Activated gamma-delta T cell treated with anti-CD3 and anti-CD28 coated beads, Interleukin-2, amount 50 U/mL, for 16 hours (primary cell): ENCODE measurements around the gene FRAS1.

Source experiments
- DNase-seq: peaks from one replicate; pipeline ENCODE4 v3.0.0-alpha.2; 2020; ENCODE audit warnings: low read depth

FRAS1 gene

DNA sequence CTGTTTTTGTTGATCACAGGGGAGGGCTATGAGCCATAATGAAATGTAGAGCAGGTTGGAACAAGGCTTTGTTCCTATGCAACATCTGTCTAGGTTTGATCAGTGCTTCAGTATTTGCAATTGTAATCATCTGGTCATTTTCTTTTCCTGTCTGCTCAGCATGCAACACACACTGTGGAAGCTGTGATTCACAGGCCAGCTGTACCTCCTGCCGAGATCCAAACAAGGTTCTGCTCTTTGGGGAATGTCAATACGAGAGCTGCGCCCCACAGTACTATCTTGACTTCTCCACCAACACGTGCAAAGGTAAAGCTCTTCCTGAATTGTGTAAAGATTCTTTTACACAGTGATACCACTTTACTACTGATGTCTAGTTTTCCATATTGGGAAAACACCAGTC lies 312.6 kb downstream of the FRAS1 start:
- DNase-seq, result no peak

DNA sequence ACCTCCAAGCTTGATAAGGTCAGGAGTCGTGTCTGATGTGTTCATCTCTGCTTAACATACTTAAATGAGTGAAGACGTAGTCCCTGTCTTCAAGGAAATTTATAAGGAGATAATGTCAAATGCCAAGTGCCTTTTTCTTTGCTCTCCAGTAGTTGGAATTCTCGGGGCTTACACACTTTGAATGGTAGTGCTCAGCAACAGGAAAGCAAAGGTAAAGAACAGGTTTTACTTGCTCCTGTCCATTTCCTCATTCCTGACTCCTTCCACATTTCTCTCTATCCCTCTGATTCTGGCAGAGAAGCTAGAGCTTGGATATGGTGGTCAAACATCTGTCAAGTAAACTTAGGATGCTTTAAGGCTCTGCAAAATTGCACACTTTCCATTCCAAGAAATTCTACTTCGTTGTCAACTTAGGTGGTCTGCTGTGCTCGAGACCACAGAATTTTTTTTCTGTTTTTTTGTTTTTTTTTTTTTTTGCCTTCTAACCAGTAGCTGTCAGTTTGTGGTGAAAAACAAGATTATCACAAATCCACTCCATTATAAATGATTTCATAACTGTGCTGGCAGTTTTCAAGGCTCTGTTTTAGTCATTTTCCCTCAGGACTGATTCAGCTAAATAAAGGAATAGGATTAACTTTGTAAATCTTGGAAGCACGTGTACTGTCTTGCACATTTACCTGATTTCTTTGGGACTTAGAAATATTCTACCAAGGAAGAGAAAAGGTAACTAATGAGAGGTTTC lies 313.7 kb downstream of the FRAS1 start:
- no peak for DNase-seq

DNA sequence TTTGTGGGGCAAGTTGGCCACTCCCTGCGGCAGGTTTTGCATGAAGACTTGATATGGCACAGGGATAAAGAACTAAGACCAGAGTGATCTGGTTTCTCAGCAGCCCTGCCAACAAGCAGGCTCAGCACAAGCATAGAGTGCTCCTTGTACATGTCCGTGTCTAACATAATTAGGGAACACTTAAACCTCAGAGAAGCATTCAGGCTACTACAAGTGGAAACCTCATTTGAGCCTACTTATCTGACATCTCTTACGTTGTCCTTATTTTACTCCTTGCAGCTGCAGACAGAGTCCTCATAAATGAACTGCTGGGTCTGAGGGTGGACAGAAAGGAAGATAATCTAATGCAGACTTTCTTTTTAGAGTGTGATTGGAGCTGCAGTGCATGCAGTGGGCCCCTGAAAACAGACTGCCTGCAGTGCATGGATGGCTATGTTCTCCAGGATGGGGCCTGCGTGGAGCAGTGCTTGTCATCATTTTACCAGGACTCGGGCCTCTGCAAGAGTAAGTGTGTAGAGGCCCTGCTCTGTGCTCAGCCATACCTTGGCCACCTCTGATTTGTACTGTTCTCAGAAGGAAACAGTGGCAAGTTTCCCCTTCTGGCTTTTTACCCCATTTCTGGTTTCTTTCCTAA lies 315.3 kb downstream of the FRAS1 start:
- DNase-seq, result no peak

DNA sequence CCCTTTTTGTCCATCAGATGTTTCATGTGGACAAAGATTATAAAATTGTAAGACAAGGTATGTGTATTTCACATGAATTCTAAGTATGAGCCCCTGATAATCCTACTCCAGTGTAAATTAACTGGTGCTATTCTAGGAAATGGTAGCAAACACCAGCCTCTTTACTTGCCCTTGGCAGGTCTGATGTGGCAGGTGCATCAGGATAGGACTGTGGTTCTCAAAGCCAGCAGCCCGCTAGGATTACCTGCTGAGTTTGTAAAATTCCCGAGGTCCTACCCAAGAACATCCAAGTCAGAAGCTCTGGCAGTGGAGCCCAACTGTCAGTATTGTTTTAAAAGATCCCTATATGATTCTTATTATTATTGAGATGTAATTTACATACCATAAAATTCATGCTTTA lies 320.4 kb downstream of the FRAS1 start:
- no peak for DNase-seq

DNA sequence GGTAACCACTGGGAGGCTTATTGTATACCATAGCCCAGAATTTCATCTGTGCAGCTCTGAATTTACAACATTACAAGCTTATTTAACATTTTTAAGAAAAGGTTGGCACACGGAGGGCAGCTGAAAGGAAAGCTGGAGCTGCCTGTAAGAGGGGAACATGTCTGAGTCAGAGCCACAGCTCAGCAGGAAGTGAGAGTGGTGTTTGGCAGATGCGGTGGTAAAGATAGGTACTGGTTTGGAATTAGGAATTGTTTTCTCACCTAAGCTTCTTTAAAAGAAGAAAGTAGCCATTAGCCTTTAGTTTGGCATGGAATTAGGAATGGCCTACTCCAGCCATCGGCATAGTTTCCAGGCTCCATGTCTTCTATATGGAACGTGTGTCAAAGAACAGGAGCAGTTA lies 321.9 kb downstream of the FRAS1 start:
- DNase-seq, result no peak

DNA sequence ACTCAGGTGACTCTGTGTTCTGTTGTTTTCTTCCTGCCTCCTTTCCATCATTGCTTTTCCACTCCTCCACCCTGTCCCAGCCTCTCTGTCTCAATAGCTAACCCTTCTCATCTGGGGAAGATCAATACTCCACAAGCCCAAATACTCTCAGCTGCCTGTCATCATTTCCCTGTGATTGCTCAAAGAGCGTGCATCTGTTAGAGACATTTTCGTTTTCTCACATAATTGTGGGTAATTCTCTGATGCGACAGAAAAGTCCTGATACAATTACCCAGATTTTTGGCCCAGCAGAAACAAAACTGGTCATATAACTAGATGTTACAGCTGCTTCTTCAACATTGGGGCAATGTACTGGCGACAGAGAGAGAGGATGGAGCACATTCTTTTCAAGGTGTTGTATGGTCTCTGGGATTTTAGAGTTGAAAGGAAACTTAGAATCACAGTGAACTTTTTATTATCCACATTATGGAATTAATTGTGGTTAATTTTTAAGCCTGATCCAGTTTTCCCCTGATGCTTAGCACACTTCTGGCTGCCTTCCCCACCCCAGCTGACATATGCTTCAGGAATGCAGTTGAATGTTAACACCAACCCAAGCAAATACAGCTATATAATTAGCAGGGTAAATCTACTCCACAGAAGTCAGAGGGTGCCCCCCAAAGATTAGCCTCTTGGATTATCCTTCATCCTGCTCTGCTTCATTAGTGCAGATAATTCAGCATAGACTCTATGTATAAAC lies 323.0 kb downstream of the FRAS1 start:
- DNase-seq, result no peak

DNA sequence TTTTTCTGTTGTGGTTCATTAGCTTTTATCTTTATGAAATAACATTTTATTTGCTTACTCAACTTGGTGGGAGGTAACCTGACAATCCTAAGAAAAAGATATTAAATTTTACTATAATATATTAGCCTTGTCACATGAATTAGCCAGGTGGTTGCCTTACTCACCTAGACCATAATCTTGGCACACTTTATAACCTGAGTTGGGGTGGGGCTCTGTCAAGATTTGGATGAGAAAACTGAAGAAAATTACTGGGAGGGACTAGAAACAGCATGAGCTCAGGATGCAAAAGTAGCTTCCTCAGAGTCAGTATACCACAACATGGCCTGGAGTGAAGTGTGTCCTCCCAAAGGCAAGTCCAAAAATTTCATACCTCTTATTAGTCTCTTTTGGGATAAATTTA lies 329.6 kb downstream of the FRAS1 start:
- no peak for DNase-seq

DNA sequence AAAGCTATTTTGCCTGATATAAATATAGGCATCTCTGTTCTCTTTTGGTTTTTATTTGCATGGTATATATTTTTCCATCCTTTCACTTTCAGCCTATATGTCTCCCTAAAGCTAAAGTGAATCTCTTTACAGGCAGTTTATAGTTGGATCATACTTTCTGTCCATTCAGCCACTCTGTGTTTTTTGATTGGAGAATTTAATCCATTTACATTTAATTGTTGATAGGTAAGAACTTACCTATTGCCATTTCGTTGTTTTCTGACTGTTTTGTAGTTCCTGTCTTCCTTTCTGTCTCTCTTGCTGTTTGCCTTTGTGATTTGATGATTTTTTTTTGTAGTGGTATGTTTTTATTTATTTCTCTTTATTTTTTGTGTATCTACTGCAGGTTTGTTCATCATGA lies 338.5 kb downstream of the FRAS1 start:
- DNase-seq, result no peak

DNA sequence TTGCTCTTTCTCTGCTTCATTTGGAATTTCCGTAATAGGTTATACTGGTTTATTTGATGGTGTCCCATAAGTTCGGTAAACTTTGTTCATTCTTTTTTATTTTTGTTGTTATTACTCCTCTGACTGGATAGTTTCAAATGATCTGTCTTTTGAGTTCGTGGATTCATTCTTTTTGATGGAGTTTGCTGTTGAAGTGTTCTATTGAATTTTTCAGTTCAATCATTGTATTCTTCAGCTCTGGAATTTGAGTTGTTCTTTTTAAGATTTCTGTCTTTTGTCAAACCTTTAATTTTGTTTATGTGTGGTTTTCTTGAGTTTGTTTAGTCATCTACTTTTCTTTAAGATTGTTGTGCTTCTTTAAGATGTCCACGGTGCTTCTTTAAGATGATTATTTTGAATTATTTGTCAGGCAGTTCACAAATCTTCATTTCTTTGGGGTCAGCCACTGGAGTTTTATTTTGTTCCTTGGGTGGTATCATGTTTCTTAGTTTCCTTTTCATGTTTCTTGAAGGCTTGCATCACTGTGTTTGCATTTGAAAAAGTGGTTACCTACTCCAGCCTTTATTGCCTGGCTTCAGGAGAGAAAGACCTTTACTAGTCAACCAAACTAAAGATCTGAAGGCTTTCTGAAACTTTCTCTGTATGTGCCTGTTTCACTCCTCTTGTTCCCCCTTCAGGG lies 339.6 kb downstream of the FRAS1 start:
- DNase-seq, result no peak

DNA sequence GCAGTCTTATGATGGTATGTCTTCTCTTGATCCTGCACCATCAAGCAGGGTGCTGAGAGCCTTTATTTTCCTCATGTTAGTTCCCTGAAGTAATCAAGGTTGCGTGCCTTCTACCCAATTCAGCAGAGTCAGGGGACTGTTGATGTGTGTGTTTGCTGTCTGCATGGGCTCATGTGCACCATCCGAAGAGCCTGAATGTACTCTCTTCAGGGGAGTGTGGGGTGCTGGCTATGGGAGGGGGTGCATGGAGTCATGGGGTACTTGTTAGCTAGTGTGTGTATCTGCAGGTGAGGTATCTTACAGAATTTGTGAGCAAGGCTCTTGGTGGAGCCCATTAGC lies 340.1 kb downstream of the FRAS1 start:
- DNase-seq, result no peak

DNA sequence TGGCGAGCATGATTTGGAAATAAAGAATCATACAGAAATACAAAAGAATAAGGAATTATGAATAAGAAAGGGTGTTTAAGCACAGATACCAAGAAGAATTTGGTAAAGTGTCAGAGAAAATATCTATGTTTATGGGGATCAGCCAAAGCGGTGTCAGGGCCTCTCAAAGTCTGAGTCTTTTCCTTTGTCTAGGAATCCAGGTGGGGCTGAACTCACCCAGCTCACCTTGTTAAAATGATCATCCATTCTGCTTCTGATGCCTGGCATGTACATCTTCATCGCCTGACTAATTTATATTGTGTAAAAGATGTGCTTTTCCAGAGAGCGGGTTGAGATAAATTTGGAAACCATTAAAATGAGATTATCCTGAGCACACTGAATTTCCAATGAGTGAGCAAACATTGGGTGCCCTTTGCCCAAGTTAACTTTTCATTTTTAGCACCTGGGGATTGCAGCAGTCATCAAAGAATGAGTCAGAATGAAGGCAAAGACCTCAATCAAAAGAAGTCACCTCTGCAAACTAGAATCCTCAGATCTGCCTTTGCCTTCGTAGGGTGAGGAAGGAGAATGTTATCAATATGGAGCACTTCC lies 352.6 kb downstream of the FRAS1 start:
- no peak for DNase-seq

DNA sequence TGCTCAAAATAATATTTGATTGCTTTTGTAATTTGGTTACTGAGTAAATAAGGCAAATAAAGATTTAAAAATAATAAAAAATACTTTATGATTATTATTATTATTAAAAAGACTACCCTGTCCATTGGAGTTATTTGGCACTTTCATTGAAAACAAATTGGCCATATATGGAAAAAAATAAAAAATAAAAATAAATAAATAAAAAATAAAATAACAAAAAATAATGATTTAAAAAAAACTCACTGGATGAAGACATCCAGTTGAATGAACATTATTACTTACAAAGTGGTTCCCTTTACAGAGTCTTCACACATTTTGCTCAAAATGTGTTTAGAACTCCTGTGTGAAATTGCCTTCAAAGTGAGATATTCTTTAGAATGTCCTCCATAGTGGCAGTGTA lies 353.1 kb downstream of the FRAS1 start:
- DNase-seq, result no peak

DNA sequence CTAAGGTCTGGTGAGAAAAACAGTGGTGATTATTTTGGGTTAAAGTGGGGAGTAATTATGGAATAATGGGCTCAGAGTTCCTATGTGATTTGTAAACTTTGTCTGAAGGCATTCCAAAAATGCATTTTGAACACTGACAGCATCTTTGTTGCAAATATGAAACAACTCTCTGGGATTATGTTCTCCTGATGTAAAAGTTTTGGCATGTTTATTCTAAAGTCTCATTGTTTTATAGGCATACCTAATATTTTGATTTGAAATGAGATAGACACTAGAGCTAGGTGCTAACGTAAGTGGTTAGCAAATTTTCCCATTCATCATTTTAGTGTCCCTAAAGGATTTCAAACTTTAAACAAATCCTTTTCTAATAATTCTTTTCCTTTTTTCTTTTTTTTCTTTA lies 353.6 kb downstream of the FRAS1 start:
- DNase-seq, result no peak

DNA sequence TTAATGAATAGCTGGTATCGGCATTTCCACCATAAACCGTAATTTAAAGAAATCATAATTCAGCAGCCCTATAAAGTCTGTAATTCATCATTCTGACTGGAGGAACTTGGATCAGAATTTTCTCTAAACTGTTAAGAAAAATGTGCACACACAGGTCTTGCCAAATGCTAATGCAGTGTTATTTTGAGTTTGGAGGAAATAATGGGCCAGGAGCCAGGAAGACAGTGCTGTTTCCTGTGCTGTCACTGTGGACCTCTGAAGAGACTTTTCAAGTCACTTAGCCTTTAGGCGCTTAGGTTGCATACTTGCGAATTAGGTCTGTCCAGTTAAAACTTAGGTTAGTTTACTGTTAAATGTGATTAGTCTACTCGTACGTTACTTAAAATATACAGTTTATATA lies 357.0 kb downstream of the FRAS1 start:
- no peak for DNase-seq

DNA sequence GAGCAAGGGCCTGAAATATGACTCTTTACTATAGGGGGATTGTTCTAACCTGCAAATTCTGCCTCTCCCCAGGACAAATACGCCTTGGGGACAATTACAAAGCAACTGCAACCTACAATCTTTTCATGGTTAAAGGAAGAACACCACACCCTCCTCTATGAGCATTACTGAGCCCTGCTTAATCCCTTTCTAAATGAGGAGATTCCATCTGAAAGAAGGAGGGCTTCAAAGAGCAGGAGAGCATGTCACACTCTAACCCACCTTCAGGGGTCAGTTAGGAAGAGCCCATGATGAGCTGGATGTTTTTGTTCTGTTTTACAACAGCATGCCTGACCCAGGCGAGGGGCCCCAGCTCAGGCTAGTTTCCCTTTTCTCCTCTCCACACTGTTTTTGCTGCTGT lies 360.5 kb downstream of the FRAS1 start:
- no peak for DNase-seq

DNA sequence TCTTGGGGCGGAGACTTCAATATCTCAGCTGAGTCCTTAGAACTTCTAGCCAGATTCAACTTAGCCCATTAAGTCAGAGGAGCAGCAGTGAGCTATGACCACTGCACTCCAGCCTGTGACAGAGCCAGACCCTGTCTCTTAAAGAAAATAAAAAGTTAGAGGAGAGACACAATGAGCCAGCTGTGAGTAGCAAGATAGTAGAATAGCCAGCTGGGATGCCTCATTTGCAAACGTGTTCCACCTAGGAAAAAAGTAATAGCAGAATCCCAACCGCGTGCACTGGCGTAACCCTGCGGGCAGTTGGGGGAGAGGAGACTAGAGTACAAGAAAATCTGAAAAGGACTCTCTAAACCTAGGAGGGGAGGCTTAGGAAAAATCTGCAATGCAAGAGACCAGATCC lies 361.3 kb downstream of the FRAS1 start:
- DNase-seq, result no peak

DNA sequence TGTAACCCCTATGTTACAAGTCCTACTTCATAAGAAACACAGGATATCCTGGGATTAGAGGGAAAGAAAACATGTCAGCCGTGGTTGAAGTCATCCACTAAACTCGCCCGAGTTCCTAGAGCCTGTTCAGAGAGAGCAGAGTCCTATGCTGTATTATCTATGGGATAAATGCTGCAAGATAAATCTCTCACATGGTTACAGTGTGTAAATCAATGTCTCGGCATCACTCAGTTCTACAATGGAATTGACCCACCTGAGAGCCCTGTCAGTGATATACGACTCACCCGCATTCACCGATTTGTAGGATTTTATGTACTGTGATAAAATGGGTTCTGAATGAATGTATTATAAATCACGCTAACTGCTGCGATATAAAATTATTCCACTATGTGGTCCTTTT lies 366.7 kb downstream of the FRAS1 start:
- no peak for DNase-seq

DNA sequence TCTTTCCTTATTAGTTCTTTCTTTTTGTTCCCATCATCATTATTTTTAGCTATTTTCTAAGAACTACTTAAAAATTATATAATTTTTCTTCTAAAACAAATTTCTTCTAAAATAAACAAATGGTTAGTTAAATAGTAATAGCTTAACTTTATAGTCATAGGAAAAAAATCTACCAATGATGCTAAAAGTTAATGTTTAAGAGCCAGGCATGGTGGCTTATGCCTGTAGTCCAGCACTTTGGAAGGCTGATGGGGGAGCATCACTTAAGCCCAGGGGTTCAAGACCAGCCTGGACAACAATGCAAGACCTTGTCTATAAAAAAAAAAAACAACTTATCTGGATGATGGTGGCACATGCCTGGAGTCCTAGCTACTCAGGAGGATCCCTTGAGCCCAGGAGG lies 367.3 kb downstream of the FRAS1 start:
- no peak for DNase-seq

DNA sequence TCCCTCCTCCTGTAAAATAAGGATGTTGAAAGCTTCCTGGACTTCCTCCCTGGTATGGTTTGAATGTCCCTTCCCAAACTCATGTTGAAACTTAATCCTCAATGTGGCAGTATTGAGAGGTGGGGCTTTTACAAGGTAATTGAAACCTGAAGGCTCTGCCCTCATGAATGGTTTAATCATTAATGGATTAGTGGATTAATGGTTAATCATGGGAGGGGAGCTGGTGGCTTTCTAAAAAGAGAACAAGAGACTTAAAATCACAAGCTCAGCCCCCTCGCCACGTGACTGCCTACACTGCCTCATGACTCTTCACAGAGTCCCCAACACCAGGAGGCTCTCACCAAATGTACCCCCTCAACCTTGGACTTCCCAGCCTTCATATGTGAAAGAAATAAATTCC lies 369.8 kb downstream of the FRAS1 start:
- no peak for DNase-seq

DNA sequence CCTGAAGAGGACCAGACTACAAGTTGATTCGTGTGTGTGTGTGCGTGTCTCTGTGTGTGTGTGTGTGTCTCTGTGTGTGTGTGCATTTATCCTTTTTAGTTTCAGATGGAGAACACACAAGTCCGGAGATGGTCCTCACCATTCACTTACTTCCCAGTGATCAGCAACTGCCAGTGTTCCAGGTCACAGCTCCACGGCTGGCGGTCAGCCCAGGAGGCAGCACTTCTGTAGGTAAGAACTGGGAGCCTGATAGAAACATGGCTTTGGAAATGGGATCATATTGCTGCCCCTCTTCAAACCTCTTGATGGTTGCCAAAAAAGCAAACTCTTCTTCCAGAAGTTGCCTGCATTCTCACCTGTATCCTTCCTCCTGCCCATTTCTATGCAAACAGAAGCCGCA lies 371.9 kb downstream of the FRAS1 start:
- no peak for DNase-seq

DNA sequence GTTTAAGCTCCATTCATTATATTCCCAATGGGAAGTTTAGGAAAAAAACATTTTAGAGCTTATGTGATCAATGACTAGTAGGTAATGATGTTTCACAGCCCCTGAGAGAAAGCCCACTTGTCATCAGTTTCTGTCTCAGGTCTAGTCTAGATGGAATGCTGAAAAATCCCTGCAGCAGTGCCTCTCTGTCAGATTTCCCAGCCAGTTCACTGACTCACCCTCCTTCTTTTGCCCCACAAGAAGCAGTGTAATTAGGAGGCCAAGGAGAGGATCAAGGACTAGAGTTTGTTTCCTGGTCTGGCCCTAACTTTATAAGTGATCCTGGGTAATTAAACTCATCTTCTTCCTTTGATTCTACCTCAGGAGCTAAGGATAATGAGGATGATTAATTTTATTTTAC lies 375.8 kb downstream of the FRAS1 start:
- DNase-seq, result no peak

DNA sequence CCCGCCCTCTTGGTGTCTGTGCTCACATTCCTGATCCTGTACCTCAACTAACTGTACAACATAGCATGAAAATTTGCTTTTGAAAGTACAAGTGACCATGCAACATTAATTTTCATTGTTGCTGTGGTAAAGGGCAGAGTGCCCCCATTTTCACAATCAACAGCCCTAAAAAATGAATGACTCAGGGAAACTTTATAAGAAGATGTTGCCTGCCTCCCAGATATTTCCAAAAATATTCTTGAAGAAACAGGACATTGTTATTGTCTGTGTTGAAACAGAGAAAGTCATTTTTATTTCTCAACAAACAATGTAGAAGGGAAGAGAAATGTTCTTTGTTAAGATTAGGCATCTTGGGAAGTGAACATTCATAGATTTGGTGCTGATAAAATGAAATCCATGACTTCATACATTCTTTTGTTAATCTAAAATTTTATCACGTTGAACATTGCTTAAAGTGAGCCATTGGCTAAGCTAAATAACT lies 380.5 kb downstream of the FRAS1 start:
- no peak for DNase-seq

DNA sequence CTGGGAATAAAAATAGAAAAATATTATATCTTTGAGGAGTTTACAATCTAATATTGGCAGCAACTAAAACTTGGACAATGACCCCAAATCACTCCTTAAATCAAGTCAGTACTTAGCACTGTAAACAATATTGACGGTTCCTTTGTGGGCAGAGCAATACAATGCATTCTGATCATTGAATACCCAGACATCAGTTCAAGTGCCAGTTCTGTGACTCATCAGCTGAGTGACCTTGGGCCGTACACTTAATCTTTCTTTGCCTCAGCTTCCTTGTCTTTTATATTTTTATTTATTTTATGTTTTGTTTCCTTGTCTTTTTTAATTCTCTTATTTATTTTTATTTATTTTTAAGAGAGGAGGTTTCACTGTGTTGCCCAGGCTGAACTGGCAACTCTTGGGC lies 382.2 kb downstream of the FRAS1 start:
- no peak for DNase-seq
